CD14-positive monocyte (primary cell): ENCODE measurements around the gene SCAF11. TPM values are rescaled to one million over a fixed set of nuclear protein-coding genes. Genes with fewer than 3 reads are reported as not detected.

Experiments used
- DNase-seq, 3 donors: peaks; one replicate each; pipeline ENCODE4 v3.0.0-alpha.2; 2011 to 2022
- H2AFZ ChIP-seq: 2 replicates; pipeline ENCODE4 v1.6.0; 2012; ENCODE audit warnings: mild to moderate bottlenecking, low read depth, low read length, inconsistent platforms; ENCODE audit not compliant: insufficient read depth, poor library complexity, severe bottlenecking
- H3K27ac ChIP-seq, 2 donors: 1 replicate in 1 of 2; 2 replicates in 1 of 2; pipeline ENCODE4 v1.5.1; 2012 to 2013; ENCODE audit warnings: low read length in 2 of 2, control low read depth in 1 of 2, inconsistent platforms in 1 of 2, low read depth in 1 of 2, mild to moderate bottlenecking in 1 of 2
- H3K27me3 ChIP-seq, 2 donors: one replicate each; pipeline versions ENCODE4 v1.6.0 to v1.6.1; 2011 to 2013; ENCODE audit warnings: low read length in 2 of 2; ENCODE audit not compliant: control insufficient read depth in 2 of 2, insufficient read depth in 2 of 2
- H3K36me3 ChIP-seq, 2 donors: replicated peaks in 1 of 2; 1 replicate in 1 of 2; 2 replicates in 1 of 2; pipeline versions ENCODE4 v1.5.1 to v1.6.1; 2012 to 2013; ENCODE audit warnings: low read length in 2 of 2, control low read depth in 1 of 2, inconsistent platforms in 1 of 2, mild to moderate bottlenecking in 1 of 2; ENCODE audit not compliant: insufficient read depth in 2 of 2, control insufficient read depth in 1 of 2
- H3K4me1 ChIP-seq, 2 donors: 1 replicate in 1 of 2; 2 replicates in 1 of 2; pipeline versions ENCODE4 v1.5.1 to v1.6.1; 2012 to 2013; ENCODE audit warnings: low read length in 2 of 2, control low read depth in 1 of 2, inconsistent platforms in 1 of 2, mild to moderate bottlenecking in 1 of 2, moderate library complexity in 1 of 2; ENCODE audit not compliant: insufficient read depth in 2 of 2, control insufficient read depth in 1 of 2
- H3K4me2 ChIP-seq: replicated peaks from 2 replicates; pipeline ENCODE3; 2012; ENCODE audit warnings: low read length, moderate library complexity, mild to moderate bottlenecking; ENCODE audit not compliant: poor library complexity, severe bottlenecking; ENCODE audit errors: extremely low read depth
- H3K4me3 ChIP-seq, 3 experiments: fragments of 200-600 bp in 1 of 3; sonication (generic) in 1 of 3; replicated peaks in 1 of 3; 1 replicate in 2 of 3; 2 replicates in 1 of 3; pipeline ENCODE4 v1.5.1; 2011 to 2013; ENCODE audit warnings: low read length in 3 of 3, mild to moderate bottlenecking in 3 of 3, control low read depth in 2 of 3, low read depth in 2 of 3, inconsistent platforms in 1 of 3, moderate library complexity in 1 of 3
- H3K79me2 ChIP-seq: 2 replicates; pipeline ENCODE4 v1.6.0; 2012; ENCODE audit warnings: mild to moderate bottlenecking, control low read depth, inconsistent platforms, low read length, moderate library complexity; ENCODE audit not compliant: insufficient read depth
- H3K9ac ChIP-seq: 2 replicates; pipeline ENCODE4 v1.6.0; 2017; ENCODE audit warnings: low read length, mild to moderate bottlenecking; ENCODE audit not compliant: insufficient read depth, poor library complexity, severe bottlenecking
- H3K9me3 ChIP-seq, 2 donors: replicated peaks in 1 of 2; 1 replicate in 1 of 2; 2 replicates in 1 of 2; pipeline versions ENCODE4 v1.5.1 to v1.6.1; 2012 to 2013; ENCODE audit warnings: low read length in 2 of 2, control low read depth in 1 of 2; ENCODE audit not compliant: control insufficient read depth in 1 of 2, insufficient read depth in 1 of 2
- H4K20me1 ChIP-seq: 2 replicates; pipeline ENCODE4 v1.6.0; 2012; ENCODE audit warnings: mild to moderate bottlenecking, low read length, control low read depth, moderate library complexity; ENCODE audit not compliant: insufficient read depth
- H3K27ac Mint-ChIP-seq, 7 donors: one replicate each; pipeline ENCODE4 v1.8.0; 2020; ENCODE audit warnings: mild to moderate bottlenecking in 7 of 7, mixed read lengths in 7 of 7, moderate library complexity in 6 of 7, inconsistent platforms in 2 of 7
- H3K27me3 Mint-ChIP-seq, 3 donors: one replicate each; pipeline ENCODE4 v1.8.0; 2021 to 2022; ENCODE audit warnings: low read depth in 3 of 3, mild to moderate bottlenecking in 3 of 3, mixed read lengths in 3 of 3, moderate library complexity in 3 of 3, inconsistent platforms in 1 of 3
- H3K36me3 Mint-ChIP-seq, 2 donors: one replicate each; pipeline ENCODE4 v1.8.0; 2020; ENCODE audit warnings: mixed read lengths in 2 of 2, inconsistent platforms in 1 of 2, mild to moderate bottlenecking in 1 of 2
- H3K4me1 Mint-ChIP-seq: one replicate; pipeline ENCODE4 v1.8.0; 2020; ENCODE audit warnings: mild to moderate bottlenecking, mixed read lengths
- H3K4me3 Mint-ChIP-seq, 2 donors: one replicate each; pipeline ENCODE4 v1.8.0; 2020; ENCODE audit warnings: mild to moderate bottlenecking in 2 of 2, mixed read lengths in 2 of 2, moderate library complexity in 1 of 2
- H3K9me3 Mint-ChIP-seq, 7 donors: one replicate each; pipeline ENCODE4 v1.8.0; 2020 to 2022; ENCODE audit warnings: mixed read lengths in 7 of 7, mild to moderate bottlenecking in 6 of 7, moderate library complexity in 6 of 7, inconsistent platforms in 2 of 7
- CTCF ChIP-seq: fragments of 200-600 bp; IDR thresholded peaks from one replicate; pipeline ENCODE4 v1.8.0; 2022; ENCODE audit warnings: antibody characterized with exemption, mild to moderate bottlenecking
- WGBS: methylation state at CpG from one replicate; pipeline ENCODE4 v1.1.5; 2013; ENCODE audit warnings: missing lambda C conversion rate; ENCODE audit not compliant: insufficient coverage; 5-methylcytosine and 5-hydroxymethylcytosine counted together
- intact Hi-C, 2 donors: fragments of 100-400 bp; cut with micrococcal nuclease; formaldehyde crosslinking; loops; one replicate each; pipeline versions ENCODE4 v1.15.0 to v1.15.1; 2023
- polyA plus RNA-seq, 3 donors: library from polyadenylated mRNA; depleted of rRNA in 1 of 3; unstranded in 2 of 3; stranded (reverse) in 1 of 3; fragments of 300-500 nt in 2 of 3; fragments of >200 nt in 1 of 3; fragmentation: Illumina TruSeq in 2 of 3; gene quantifications; 1 replicate in 2 of 3; 2 replicates in 1 of 3; pipeline ENCODE4 v1.2.3, GENCODE V29; 2012 to 2021

The SCAF11 gene
- polyA plus RNA-seq, 3 donors: 32.6 to 73.4 (median 56.1) TPM

GRCh38 chr12:45969084-45969483 is 21.3 kb downstream of the SCAF11 start:
- H3K9me3 ChIP-seq: no peaks in the 10 kb centered on the region
- H3K4me2 ChIP-seq: no peak overlapping the region
- H3K9ac ChIP-seq: no peak overlapping the region
- H3K4me1 Mint-ChIP-seq: peaks cover 32% of the 10 kb centered on the region
- intact Hi-C loops: no loop called here
- no peak overlapping the region for H3K4me3 ChIP-seq
- no CpG with 5 or more reads among the region's 2 CpGs for WGBS
- no peak overlapping the region for H3K4me3 Mint-ChIP-seq
- no peak overlapping the region for H2AFZ ChIP-seq
- H3K36me3 ChIP-seq: peaks cover 8 to 33% of the 10 kb centered on the region in 2 donors
- no peak for TF ChIP-seq CTCF
- H3K9me3 Mint-ChIP-seq: peaks cover 0 to 3% (median 0%) of the 10 kb centered on the region in 7 donors
- peaks cover 98% of the 10 kb centered on the region for H4K20me1 ChIP-seq
- H3K27me3 ChIP-seq: no peaks in the 10 kb centered on the region
- peak overlapping the region in 4 of 7 donors; percentile 4 to 85 (median 12) for H3K27ac Mint-ChIP-seq
- peak overlapping the region in 1 of 2 donors; percentile 23 for H3K27ac ChIP-seq
- H3K36me3 Mint-ChIP-seq: peaks cover 16 to 38% of the 10 kb centered on the region in 2 donors
- DNase-seq: no peak
- H3K27me3 Mint-ChIP-seq: peaks cover 0 to 2% (median 0%) of the 10 kb centered on the region in 3 donors
- peaks cover 5 to 12% of the 10 kb centered on the region in 2 donors for H3K4me1 ChIP-seq
- H3K79me2 ChIP-seq: peaks cover 98% of the 10 kb centered on the region

- no peak for DNase-seq
- no peaks in the 10 kb centered on the region for H3K27me3 ChIP-seq
- no peak overlapping the region for H3K4me3 ChIP-seq
- no peak overlapping the region for H3K4me2 ChIP-seq
- H3K9ac ChIP-seq: no peak overlapping the region
- H3K9me3 ChIP-seq: no peaks in the 10 kb centered on the region
- Mint-ChIP-seq H3K9me3 (no peaks in the 10 kb centered on the region), H3K4me1 (peaks cover 17% of the 10 kb centered on the region), H3K4me3 (no peak overlapping the region), H3K27ac (peak overlapping the region in 5 of 7 donors; percentile 28 to 74 (median 69)), H3K27me3 (no peaks in the 10 kb centered on the region), H3K36me3 (peaks cover 31 to 48% of the 10 kb centered on the region in 2 donors)
- no peak for TF ChIP-seq CTCF
- no peak overlapping the region for H2AFZ ChIP-seq
- peaks cover 20 to 48% of the 10 kb centered on the region in 2 donors for H3K36me3 ChIP-seq
- peaks cover 100% of the 10 kb centered on the region for H3K79me2 ChIP-seq
- no peaks in the 10 kb centered on the region for H3K4me1 ChIP-seq
- H3K27ac ChIP-seq: peak overlapping the region in 1 of 2 donors; percentile 35
- intact Hi-C loops: no loop called here
- H4K20me1 ChIP-seq: peaks cover 100% of the 10 kb centered on the region
- WGBS: 0% methylated on average over 1 of the region's 1 CpG
These were observed 23.9 kb downstream of the SCAF11 start for GRCh38 chr12:45966486-45966885.
